Measurements from ENCODE around the gene KCNC1.

GRCh38 chr11:17718510-17718962 is 16.0 kb upstream of the KCNC1 start:
- TF ChIP-seq POLR2A (IDR thresholded peaks at IDR 0.05) = no peak
- no peak for TF ChIP-seq CTCF (IDR thresholded peaks at IDR 0.05)
- TF ChIP-seq EP300 (IDR thresholded peaks at IDR 0.05; ENCODE audit: low read depth) = no peak
- no peak for TF ChIP-seq POLR2AphosphoS5 (IDR thresholded peaks at IDR 0.05)
